HG03039 (cell line): ENCODE measurements around the gene CDK4.
"Not testable (repeated sequence)": the region's sequence is repeated elsewhere in the genome, so short reads cannot be mapped to it uniquely, and the experiment has no call there.

Experiments
- ATAC-seq: cut with Tn5 transposase; IDR thresholded peaks from one replicate; pipeline ENCODE4 v1.9.1; 2021; ENCODE audit warnings: mild to moderate bottlenecking, moderate library complexity; ENCODE audit not compliant: unreplicated experiment

Gene CDK4

GRCh38 chr12:57726884-57727757, 25.0 kb downstream of the CDK4 start:
- ATAC-seq = no peak

GRCh38 chr12:57726151-57726883, 25.8 kb downstream of the CDK4 start:
- no peak for ATAC-seq

GRCh38 chr12:57725851-57726150, 26.3 kb downstream of the CDK4 start:
- ATAC-seq = no peak

GRCh38 chr12:57724936-57725740, 27.0 kb downstream of the CDK4 start:
- ATAC-seq = no peak

GRCh38 chr12:57724003-57724935, 27.8 kb downstream of the CDK4 start:
- ATAC-seq = no peak

- no peak for ATAC-seq
Measured at GRCh38 chr12:57723630-57723962, 28.5 kb downstream of the CDK4 start.

- ATAC-seq = no peak
Measured at GRCh38 chr12:57722716-57723629, 29.1 kb downstream of the CDK4 start.

- not testable (repeated sequence) for ATAC-seq
Measured at GRCh38 chr12:57721846-57722608, 30.1 kb downstream of the CDK4 start.

- ATAC-seq = no peak
Measured at GRCh38 chr12:57720606-57721595, 31.2 kb downstream of the CDK4 start.

- no peak for ATAC-seq
Measured at GRCh38 chr12:57719777-57720605, 32.1 kb downstream of the CDK4 start.

- no peak for ATAC-seq
Measured at GRCh38 chr12:57718641-57719528, 33.2 kb downstream of the CDK4 start.

- no peak for ATAC-seq
Measured at GRCh38 chr12:57717846-57718640, 34.1 kb downstream of the CDK4 start.

- ATAC-seq = no peak
Measured at GRCh38 chr12:57717131-57717530, 35.0 kb downstream of the CDK4 start.

GRCh38 chr12:57716305-57716704, 35.8 kb downstream of the CDK4 start:
- no peak for ATAC-seq

- no peak for ATAC-seq
Measured at GRCh38 chr12:57715786-57716185, 36.3 kb downstream of the CDK4 start.
